HG02798 (cell line): ENCODE data around the gene AAK1.
"Not testable (repeated sequence)": the region's sequence is repeated elsewhere in the genome, so short reads cannot be mapped to it uniquely, and the experiment has no call there.

Experiments
- ATAC-seq: cut with Tn5 transposase; IDR thresholded peaks from one replicate; pipeline ENCODE4 v1.9.1; 2021; ENCODE audit warnings: mild to moderate bottlenecking; ENCODE audit not compliant: unreplicated experiment, poor library complexity

Gene AAK1

DNA sequence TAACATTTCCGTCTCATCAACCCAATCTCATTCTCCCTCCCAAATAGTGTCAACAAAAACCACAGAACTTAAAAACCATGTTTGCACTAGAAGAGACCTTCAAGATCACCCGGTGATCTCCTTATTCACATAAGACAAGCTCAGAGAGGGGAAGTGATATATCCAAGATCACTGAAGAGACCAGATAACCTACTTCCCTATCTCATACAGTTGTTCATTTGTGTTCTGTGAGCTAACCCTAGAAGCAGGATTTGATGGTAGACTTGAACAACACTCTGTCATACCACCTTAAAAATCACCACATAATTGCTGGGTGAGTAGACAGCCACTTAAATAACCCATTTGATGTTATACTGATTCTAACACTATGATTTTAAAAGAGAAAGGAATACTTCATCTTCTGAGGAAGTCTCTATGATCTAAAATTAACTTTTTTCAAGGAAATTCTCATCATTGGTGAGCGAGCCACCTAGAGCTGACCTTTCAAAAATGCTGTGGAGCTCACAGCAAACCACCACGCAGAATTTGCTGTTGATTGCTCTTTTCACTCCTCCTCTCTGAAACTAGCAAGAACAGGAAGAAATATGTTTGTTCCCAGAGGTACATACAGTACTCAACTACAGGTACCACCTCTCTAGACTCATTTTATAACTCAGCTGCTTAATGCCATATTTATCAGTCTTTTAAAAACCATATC is 15.1 kb downstream of the AAK1 start:
- ATAC-seq, result no peak

DNA sequence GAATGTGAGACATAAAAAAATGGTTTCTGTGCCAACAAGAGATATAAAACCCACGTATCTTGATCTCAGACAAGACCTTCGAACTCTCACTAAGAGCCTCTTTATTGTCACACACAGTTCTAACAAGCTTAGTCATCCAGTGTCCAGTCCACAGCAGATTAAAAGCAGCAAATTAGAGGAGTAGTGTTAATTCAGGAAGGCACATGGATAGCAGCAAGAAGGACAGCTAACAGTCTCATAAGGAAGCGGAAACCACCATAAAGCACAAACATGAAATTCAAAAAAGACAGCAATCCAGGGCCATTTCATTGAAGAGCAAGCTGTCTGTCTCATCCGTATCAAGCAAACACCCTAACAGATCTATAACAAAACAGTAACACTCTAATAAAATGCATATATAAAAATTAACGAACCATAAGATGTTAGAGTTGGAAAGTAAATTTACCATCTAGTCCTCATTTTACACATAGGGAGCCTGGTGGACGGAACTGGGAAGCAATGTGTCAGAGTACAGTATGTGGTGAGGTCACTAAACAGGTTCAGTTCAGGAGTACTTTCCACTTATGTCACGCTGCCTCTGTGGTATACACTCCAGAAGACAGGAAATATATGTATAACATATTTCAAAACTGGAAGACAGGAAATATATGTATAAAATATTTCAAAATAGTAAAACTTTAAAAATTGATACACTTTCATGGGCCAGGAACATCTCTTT is 18.3 kb downstream of the AAK1 start:
- no peak for ATAC-seq

DNA sequence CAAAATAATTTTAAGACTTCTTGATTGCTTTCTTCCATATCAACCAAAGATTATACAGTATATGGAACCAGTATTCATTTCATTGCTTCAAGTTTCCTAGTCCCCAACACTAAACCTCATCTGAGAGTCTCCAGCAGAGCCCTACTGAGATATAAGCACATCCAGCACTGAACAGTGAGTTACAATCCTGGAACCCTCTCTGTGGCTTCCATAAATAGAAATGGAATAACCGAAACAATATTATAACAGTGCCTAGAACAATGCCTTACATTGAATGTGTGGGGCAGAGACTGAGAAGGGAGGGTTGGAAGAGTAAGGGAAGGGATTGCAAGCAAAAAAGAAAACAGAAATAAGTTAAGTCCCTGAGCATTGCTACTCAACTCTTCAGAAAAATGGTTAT is 18.9 kb downstream of the AAK1 start:
- ATAC-seq, result no peak

DNA sequence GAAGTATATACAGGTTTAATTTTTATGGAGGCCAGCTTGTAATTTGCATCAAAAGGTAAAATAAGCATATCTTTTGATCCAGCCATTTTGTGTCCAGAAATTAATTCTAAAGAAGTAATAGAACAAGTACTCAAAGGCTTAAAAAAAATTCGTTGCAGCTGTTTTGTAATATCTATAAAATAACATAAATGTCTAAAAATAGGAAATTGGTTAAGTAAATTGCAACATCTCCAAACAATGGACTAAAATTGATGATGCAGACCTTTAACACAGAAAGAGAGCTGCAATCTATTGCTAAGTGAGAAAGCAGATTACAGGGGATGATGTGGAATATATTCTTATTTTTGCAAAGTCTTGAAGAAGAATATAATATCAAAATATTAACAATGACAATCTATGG is 19.4 kb downstream of the AAK1 start:
- ATAC-seq, result no peak

DNA sequence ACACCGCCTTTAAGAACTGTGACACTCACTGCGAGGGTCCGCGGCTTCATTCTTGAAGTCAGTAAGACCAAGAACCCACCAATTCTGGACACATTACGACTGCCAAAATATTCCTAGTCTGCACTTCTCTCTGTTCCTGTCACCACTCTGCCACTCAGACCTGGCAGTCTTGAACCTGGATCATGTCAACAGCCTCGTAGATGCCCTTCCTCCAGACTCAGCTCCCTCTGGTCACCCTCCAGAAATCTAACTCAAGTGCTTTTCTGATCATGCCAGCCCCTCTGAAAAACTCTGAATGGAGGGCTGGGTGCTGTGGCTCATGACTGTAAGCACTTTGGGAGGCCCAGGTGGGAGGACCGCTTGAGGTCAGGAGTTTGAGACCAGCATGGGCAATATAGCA is 20.3 kb downstream of the AAK1 start:
- ATAC-seq, result no peak

DNA sequence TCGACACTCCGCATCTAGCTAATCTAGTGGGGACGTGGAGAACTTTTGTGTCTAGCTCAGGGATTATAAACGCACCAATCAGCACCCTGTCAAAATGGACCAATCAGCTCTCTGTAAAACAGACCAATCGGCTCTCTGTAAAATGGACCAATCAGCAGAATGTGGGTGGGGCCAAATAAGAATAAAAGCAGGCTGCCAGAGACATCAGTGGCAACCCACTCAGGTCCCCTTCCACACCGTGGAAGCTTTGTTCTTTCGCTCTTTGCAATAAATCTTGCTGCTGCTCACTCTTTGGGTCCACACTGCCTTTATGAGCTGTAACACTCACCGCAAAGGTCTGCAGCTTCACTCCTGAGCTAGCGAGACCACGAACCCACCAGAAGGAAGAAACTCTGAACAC is 20.7 kb downstream of the AAK1 start:
- not testable (repeated sequence) for ATAC-seq

DNA sequence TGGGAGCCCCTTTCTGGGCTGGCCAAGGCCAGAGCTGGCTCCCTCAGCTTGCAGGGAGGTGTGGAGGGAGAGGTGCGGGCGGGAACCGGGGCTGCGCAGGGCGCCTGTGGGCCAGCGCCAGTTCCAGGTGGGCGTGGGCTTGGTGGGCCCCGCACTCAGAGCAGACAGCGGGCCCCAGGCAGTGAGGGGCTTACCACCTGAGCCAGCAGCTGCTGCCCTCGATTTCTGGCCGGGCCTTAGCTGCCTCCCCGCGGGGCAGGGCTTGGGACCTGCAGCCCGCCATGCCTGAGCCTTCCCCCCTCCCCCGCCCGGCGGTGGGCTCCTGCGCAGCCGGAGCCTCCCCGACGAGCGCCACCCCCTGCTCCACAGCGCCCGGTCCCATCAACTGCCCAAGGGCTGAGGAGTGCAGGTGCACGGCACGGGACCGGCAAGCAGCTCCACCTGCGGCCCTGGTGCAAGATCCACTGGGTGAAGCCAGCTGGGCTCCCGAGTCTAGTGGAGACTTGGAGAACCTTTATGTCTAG is 21.5 kb downstream of the AAK1 start:
- ATAC-seq, result not testable (repeated sequence)

DNA sequence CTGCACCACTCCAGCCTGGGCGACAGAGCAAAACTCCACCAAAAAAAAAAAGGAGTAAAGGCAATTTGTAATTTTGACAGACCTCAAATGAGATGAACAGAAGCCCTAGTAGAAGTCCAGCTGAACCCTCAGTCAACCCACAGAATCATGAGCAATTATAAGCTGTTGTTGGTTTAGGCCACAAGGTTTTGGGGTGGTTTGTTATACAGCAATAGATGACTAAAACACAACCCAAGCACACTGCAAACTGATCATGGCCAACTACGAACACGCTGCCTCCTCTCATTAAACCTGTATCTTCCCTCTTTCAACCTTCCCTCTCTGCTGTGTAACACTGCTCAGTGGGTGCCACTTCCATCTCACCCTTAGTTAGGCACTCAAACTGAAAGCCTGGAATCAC is 22.1 kb downstream of the AAK1 start:
- ATAC-seq, result no peak

DNA sequence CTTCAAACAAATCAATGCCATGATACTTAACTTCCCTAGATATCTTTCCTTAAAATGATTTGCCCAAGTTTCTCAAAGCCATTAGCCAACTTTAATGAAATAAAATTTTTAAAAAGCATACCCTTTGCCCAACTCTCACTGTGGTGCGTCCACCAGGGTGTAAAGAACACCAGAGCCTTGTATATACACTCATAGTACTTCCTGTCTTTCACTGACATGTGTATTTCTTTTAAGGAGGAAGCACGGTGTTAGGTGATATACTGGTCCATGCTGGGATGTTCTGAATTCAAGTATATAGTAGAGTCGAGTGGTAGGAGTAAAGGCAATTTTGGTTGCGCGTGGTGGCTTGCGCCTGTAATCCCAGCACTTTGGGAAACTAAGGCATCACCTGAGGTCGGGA is 22.7 kb downstream of the AAK1 start:
- no peak for ATAC-seq

DNA sequence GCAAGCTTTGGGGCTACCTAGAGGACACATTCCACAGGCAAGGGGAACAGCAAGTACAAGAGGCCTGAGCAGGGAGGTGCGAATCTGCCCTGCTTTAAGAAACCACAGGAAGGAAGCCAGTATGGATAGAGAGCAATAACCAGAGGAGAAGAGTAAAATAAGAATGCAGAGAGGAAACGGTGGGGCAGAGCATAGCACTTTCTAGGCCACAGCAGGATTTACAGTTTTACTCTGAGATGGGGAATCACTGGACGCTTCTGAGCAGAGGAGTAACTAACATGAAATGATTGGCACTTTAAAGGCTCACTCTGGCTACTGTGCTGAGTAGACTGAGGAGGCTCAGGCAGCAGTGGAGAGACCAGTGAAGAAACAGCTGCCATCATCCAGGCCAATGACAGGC is 23.8 kb downstream of the AAK1 start:
- no peak for ATAC-seq

DNA sequence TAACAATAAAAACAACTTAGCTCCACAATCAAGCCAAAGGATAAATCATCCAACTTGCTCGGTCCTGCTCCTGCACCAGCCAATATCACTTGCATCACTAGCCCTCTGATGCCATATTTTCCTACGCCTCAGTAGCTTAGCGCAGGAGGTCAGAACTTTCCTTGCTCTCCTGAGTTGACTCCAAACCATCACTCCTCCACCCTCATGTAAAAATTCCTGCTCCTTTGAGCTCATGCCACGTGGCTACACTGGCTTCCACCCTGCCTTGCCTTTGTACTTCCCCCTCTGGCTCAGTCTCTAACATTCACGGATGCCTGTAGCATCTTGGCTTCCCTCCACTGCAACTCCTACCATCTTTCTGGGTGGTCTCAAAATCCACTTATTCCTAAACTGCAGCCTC is 25.2 kb downstream of the AAK1 start:
- ATAC-seq, result no peak

DNA sequence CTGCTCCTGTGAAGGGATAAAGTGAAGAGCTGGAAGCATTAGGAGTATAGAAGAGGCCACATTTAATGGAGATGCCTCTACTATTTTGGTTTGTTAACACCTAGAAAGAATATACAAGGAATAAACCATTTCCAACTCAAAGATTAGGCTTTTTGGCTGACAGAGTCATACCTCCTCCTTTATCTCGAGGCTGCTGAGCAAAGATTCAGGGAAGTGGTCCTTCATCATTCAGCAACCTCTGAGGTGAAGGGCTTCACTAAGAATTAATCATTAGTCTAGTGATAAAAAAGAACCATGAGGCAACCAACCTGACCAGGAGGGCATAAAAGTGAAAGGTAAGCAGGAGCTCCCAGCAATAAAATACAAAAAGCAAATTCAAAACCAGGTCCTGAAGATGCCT is 25.8 kb downstream of the AAK1 start:
- no peak for ATAC-seq

DNA sequence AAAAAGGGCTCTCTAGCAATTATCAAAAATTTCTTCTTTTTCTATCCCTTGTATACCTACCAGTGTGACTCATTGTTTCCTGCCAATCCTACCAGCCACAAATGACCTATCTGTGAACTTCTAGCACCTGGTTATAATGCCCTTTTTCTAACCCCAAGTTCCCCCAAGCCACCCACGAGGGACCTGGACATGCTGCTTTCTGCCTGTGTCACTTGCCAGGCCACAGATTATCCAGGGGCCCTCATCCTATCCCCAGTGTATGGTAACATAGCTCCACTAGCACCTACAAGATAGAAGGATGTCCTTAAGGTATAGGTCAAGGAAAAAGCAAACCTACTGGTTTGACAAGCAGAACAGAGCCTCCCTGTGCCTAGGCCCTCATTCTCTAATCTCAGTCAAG is 26.8 kb downstream of the AAK1 start:
- peak; percentile 41 for ATAC-seq

DNA sequence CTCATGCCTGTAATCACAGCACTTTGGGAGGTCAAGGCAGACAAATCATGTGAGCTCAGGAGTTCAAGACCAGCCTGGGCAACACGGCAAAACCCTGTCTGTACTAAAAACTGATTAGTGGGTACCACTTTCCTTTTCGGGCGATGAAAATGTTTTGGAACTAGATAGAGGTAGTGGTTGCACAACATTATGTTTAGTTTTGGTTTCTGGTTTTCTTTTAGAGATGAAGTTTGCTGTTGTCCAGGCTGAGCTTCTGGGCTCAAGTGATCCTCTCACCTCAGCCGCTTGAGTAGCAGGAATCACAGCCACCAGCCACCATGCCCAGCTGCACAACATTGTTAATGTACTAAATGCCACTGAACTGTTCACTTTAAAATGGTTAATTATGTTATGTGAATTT is 27.6 kb downstream of the AAK1 start:
- ATAC-seq, result peak; percentile 66

DNA sequence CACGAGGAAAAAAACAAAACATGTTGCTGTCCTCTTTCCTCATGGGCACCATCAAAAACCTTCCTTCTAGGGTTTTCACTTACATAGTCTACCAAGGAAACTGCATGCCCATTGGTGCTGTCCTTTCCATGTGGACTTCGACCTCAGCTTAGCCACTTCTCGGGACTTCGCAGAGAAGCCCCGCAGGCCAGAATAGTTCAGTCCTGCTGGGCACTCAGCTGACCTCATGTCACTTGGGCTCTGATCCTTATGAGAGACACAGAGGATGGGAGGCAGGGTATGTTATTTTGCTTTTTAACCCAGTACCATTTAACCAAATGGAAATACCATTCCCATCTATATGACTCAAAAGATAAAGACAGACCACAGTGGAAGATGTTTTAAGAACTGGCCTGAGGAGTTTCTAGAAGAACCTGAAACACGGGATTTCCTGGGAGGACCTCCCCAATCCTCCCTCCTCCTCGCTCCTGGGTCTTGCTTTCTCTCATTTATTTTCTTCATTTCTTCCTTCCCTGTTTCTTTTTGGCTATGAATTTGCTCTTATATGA is 28.4 kb downstream of the AAK1 start:
- ATAC-seq, result no peak

DNA sequence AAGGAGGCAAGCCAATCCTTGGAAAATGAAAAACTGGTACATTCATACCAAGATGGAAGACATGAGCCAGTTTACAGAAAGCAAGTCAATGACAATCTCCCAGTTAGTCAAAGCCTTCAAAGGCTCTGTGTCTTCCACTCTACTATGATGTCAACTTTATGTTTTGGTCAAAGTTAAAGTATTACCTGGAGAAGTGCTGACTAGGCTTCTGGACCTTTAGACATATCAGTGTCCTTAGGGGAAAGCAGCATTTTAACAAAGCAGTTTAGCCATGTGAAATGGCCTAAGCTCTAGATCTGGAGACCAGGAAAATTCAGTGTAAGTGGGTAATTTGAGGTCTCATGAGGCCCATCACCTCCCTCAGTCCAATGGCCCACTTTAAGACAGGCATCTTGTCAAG is 30.8 kb downstream of the AAK1 start:
- no peak for ATAC-seq

DNA sequence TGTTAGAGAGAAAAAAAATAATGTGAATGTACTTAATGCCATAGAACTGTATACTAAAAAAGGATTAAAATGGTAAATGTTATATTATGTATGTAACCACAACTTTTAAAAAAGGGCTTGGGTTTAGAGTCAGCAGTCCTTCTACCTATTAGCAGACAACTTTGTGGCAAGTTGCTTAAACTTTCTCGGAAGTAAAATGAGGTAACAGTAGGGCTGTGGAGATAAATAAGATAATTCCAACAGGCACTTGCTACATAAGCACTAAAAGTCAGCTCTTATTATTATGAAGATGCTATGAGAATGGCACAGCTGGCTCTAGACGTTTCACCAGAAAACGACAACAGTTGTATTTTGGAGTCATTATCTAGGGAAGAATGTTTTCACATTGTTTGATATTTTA is 31.3 kb downstream of the AAK1 start:
- no peak for ATAC-seq

DNA sequence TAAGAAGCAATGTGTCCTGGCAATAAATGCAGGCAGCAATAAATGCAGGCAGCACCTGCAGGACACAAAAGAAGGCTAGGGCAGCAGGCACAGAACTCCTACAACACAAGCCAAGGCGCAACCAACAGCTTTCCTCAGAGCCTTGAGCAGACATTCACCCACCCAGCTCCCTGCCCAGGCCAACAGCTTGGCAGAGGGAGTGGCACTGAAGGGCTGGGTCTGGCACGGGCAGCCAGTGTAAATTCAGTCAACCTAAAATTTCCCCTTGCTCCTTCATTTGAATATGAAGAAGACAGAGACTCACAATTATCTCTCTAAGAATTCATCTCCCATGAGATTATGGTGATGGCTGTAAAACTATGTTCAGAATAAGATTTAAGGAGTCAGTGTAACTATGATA is 35.4 kb downstream of the AAK1 start:
- no peak for ATAC-seq

DNA sequence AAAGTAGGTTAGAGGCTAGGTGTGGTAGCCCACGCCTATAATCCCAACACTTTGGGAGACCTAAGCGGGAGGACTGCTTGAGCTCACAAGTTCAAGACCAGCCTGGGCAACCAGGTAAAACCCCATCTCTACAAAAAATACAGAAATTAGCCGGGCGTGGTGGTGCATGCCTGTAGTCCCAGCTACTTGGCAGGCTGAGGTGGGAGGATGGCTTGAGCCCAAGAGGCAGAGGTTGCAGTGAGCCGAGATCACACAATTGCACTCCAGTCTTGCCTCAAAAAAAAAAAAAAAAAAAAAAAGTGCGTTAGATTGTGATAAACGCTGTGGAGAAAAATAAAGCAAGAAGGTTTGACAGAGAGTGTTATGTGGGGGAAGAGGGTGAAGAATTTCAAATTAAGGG is 36.8 kb downstream of the AAK1 start:
- ATAC-seq, result not testable (repeated sequence)

DNA sequence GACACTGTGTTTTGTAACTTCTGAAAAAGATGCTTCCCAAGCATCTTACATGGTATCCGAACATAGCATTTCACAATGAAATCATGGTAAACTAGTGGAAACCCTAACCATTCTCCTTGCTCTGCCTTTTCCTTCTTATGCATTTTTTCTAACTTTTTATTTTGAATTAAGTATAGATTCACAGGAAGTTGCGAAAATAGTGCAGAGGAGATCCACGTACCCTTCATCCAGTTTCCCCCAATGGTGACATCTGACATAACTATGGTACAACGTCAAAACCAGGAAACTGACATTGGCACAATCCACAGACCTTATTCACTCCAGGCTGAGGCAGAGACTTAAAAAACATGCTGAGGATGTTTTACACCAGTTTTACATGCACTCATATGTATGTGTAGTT is 38.3 kb downstream of the AAK1 start:
- no peak for ATAC-seq

DNA sequence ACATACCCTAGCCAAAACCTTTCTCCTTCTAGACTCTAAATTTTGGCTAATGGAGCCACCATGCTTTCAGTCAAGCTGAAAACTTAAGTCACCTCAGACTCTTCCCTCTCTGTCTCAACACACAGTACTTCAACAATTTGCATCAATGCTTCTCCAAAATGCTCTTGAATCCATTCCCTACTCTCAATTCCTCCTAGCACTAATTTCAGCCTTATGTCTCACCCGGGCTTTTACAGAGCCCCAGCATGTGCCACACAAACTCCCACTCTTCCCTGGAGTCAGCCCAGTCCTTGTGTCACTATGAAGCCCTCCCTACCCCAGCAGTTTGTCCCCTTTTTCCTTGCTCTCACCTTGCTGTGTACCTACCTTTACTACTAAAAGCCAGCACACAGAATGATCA is 38.7 kb downstream of the AAK1 start:
- ATAC-seq, result no peak
